A549 (cell line): ENCODE measurements around the gene RNU2-1. TPM values are rescaled to one million over a fixed set of nuclear protein-coding genes. Genes with fewer than 3 reads are reported as not detected.

Experiments
- ATAC-seq, 2 experiments: fragments of 200-7000 bp in 1 of 2; fragments of >200 bp in 1 of 2; cut with Nextera tagmentation in 1 of 2; cut with Tn5 transposase in 1 of 2; 3 replicates each; pipeline versions ENCODE4 v1.8.0 to v1.9.1; 2018 to 2020; ENCODE audit warnings: mild to moderate bottlenecking in 1 of 2, moderate library complexity in 1 of 2
- CTCF ChIA-PET: fragments of 300-600 bp; sonication (Branson Sonifier 250); formaldehyde crosslinking; extraction: SDS; loops from one replicate; lab custom pipeline; 2021; ENCODE audit warnings: antibody characterized with exemption, inconsistent platforms; lab: Yijun Ruan, JAX
- POLR2A ChIA-PET: fragments of 350-600 bp; formaldehyde crosslinking; extraction: SDS; loops from one replicate; lab custom pipeline; 2021; ENCODE audit warnings: antibody characterized with exemption, inconsistent platforms; lab: Yijun Ruan, JAX
- DNase-seq, 2 experiments: peaks; one replicate each; pipeline versions ENCODE4 v3.0.0 to v3.0.0-alpha.2; 2011 to 2016; ENCODE audit warnings: low read depth in 1 of 2, low spot score in 1 of 2
- FAIRE-seq: peaks from 2 replicates; lab custom pipeline; 2011; peaks lifted over from hg19 to GRCh38; lab: Jason Lieb, UNC
- H3K27ac ChIP-seq, 2 experiments: fragments of >200 bp; sonication (Bioruptor Twin); formaldehyde crosslinking; 3 replicates each; pipeline ENCODE4 v1.5.1; 2016 to 2017
- H3K4me1 ChIP-seq: fragments of >200 bp; sonication (Bioruptor Twin); formaldehyde crosslinking; 3 replicates; pipeline ENCODE4 v1.6.1; 2016
- H3K4me2 ChIP-seq: fragments of >200 bp; sonication (Bioruptor Twin); formaldehyde crosslinking; 3 replicates; pipeline ENCODE4 v1.6.1; 2016
- H3K4me3 ChIP-seq: fragments of >200 bp; sonication (Bioruptor Twin); formaldehyde crosslinking; 3 replicates; pipeline ENCODE4 v1.5.1; 2016
- H3K9me3 ChIP-seq: fragments of >200 bp; sonication (Bioruptor Twin); formaldehyde crosslinking; 3 replicates; pipeline ENCODE4 v1.6.1; 2016
- BHLHE40 ChIP-seq: IDR thresholded peaks from 2 replicates; pipeline ENCODE4 v1.6.1; 2012; ENCODE audit warnings: low read depth, low read length, inconsistent platforms
- CBX2 ChIP-seq: fragments of 200-600 bp; sonication (generic); IDR thresholded peaks from 2 replicates; pipeline ENCODE4 v1.6.1; 2016; ENCODE audit warnings: low read depth, mild to moderate bottlenecking, borderline replicate concordance
- CBX8 ChIP-seq: fragments of 200-600 bp; sonication (generic); IDR thresholded peaks from 2 replicates; pipeline ENCODE4 v1.6.1; 2016
- EHMT2 ChIP-seq: fragments of 200-600 bp; sonication (generic); IDR thresholded peaks from 2 replicates; pipeline ENCODE4 v1.6.1; 2016; ENCODE audit warnings: antibody characterized with exemption, low read depth, mild to moderate bottlenecking, moderate library complexity
- ESRRA ChIP-seq: fragments of 150-350 bp; IDR thresholded peaks from 2 replicates; pipeline ENCODE4 v1.6.1; 2014; ENCODE audit warnings: mild to moderate bottlenecking, low read length, borderline replicate concordance
- GATA3 ChIP-seq: IDR thresholded peaks from 2 replicates; pipeline ENCODE4 v1.6.1; 2012; ENCODE audit warnings: borderline replicate concordance
- HEYL ChIP-seq: fragments of 250-450 bp; sonication (Bioruptor Pico); IDR thresholded peaks from 2 replicates; pipeline ENCODE4 v1.8.0; 2021; ENCODE audit warnings: mild to moderate bottlenecking, moderate library complexity
- JUNB ChIP-seq: fragments of >200 bp; sonication (Bioruptor Twin); formaldehyde crosslinking; IDR thresholded peaks from 2 replicates; pipeline ENCODE4 v1.6.1; 2016
- KDM1A ChIP-seq: fragments of 200-600 bp; sonication (generic); IDR thresholded peaks from 2 replicates; pipeline ENCODE4 v1.6.1; 2016; ENCODE audit warnings: low read depth, mild to moderate bottlenecking
- MAFK ChIP-seq: fragments of 450-650 bp; IDR thresholded peaks from 2 replicates; pipeline ENCODE4 v1.6.1; 2014; ENCODE audit not compliant: partially characterized antibody
- MAZ ChIP-seq: fragments of 150-350 bp; IDR thresholded peaks from 2 replicates; pipeline ENCODE4 v1.6.1; 2014; ENCODE audit warnings: antibody characterized with exemption, low read depth, low read length, borderline replicate concordance
- NFE2L2 ChIP-seq: fragments of 150-350 bp; conservative IDR thresholded peaks from 2 replicates; pipeline ENCODE4 v1.6.1; 2014; ENCODE audit warnings: low read length
- NPAS2 ChIP-seq: fragments of 250-450 bp; sonication (Bioruptor Pico); IDR thresholded peaks from 2 replicates; pipeline ENCODE4 v1.8.0; 2022; ENCODE audit warnings: mild to moderate bottlenecking, moderate library complexity, borderline replicate concordance
- POLR2A ChIP-seq: IDR thresholded peaks from 2 replicates; pipeline ENCODE4 v1.6.1; 2012; ENCODE audit warnings: mild to moderate bottlenecking, low read length
- POLR2AphosphoS2 ChIP-seq: conservative IDR thresholded peaks from 2 replicates; pipeline ENCODE4 v1.6.1; 2012; ENCODE audit warnings: low read length, improper control_type of control experiment, inconsistent platforms
- RCOR1 ChIP-seq: fragments of 150-350 bp; IDR thresholded peaks from 2 replicates; pipeline ENCODE4 v1.6.1; 2014; ENCODE audit warnings: antibody characterized with exemption, low read length, low read depth
- RFX5 ChIP-seq: fragments of 450-650 bp; IDR thresholded peaks from 2 replicates; pipeline ENCODE4 v1.7.1; 2014; ENCODE audit warnings: antibody characterized with exemption, mild to moderate bottlenecking, moderate library complexity
- RNF2 ChIP-seq: fragments of 200-600 bp; sonication (generic); IDR thresholded peaks from 2 replicates; pipeline ENCODE4 v1.6.1; 2016; ENCODE audit warnings: low read depth, mild to moderate bottlenecking, antibody characterized with exemption, moderate library complexity, borderline replicate concordance
- SMC3 ChIP-seq: fragments of >200 bp; sonication (Bioruptor Twin); formaldehyde crosslinking; IDR thresholded peaks from 3 replicates; pipeline ENCODE4 v1.6.1; 2018; ENCODE audit warnings: inconsistent platforms
- TP53 ChIP-seq: fragments of 250-450 bp; sonication (Bioruptor Pico); IDR thresholded peaks from 2 replicates; pipeline ENCODE4 v1.5.0; 2021; ENCODE audit warnings: mild to moderate bottlenecking, moderate library complexity
- ZC3H11A ChIP-seq: fragments of 450-650 bp; IDR thresholded peaks from 2 replicates; pipeline ENCODE4 v1.6.1; 2014; ENCODE audit warnings: antibody characterized with exemption, mild to moderate bottlenecking
- ZFP36 ChIP-seq: fragments of 450-650 bp; IDR thresholded peaks from 2 replicates; pipeline ENCODE4 v1.6.1; 2014; ENCODE audit warnings: borderline replicate concordance; ENCODE audit not compliant: partially characterized antibody
- ZNF302 ChIP-seq: fragments of 250-450 bp; sonication (Bioruptor Pico); IDR thresholded peaks from 2 replicates; pipeline ENCODE4 v1.9.0; 2021; ENCODE audit warnings: inconsistent platforms, mild to moderate bottlenecking, moderate library complexity
- ZSCAN20 ChIP-seq: fragments of 250-450 bp; sonication (Bioruptor Pico); IDR thresholded peaks from 2 replicates; pipeline ENCODE4 v1.8.0; 2022; ENCODE audit warnings: mild to moderate bottlenecking, moderate library complexity
- WGBS: methylation state at CpG from one replicate; pipeline ENCODE4 v1.1.6; 2017; ENCODE audit errors: missing lambda C conversion rate; 5-methylcytosine and 5-hydroxymethylcytosine counted together
- polyA plus RNA-seq, 4 experiments: library from polyadenylated mRNA; depleted of rRNA in 3 of 4; stranded (reverse); fragments of >200 nt; fragmentation: RNase III in 1 of 4; extraction: RNeasy Plus Mini Kit Qiagen cat#74134 plus additional on column Dnase treatment in 1 of 4; gene quantifications; 2 replicates in 3 of 4; 3 replicates in 1 of 4; pipeline ENCODE4 v1.2.3, GENCODE V29; 2011 to 2017
- TF ChIP-seq, protein P1 (sequence below): IDR thresholded peaks from 2 replicates; pipeline ENCODE4 v1.6.1; 2012
- TF ChIP-seq, protein P2 (sequence below): fragments of >200 bp; sonication (Bioruptor Twin); formaldehyde crosslinking; IDR thresholded peaks from 3 replicates; pipeline ENCODE4 v1.6.1; 2016
- TF ChIP-seq, protein P3 (sequence below): IDR thresholded peaks from 2 replicates; pipeline ENCODE4 v1.6.1; 2012; ENCODE audit warnings: low read depth, borderline replicate concordance
- TF ChIP-seq, protein P4 (sequence below): fragments of >200 bp; sonication (Bioruptor Twin); formaldehyde crosslinking; IDR thresholded peaks from 2 replicates; pipeline ENCODE4 v1.6.1; 2016
- TF ChIP-seq, protein P5 (sequence below): fragments of >200 bp; sonication (Bioruptor Twin); formaldehyde crosslinking; IDR thresholded peaks from 3 replicates; pipeline ENCODE4 v1.5.1; 2016
- TF ChIP-seq, protein P6 (sequence below): IDR thresholded peaks from 2 replicates; pipeline ENCODE4 v1.6.1; 2012

RNU2-1 gene
- polyA plus RNA-seq, 2 of the 4 experiments (the other 2 are of a cell fraction), result not detected

DNA sequence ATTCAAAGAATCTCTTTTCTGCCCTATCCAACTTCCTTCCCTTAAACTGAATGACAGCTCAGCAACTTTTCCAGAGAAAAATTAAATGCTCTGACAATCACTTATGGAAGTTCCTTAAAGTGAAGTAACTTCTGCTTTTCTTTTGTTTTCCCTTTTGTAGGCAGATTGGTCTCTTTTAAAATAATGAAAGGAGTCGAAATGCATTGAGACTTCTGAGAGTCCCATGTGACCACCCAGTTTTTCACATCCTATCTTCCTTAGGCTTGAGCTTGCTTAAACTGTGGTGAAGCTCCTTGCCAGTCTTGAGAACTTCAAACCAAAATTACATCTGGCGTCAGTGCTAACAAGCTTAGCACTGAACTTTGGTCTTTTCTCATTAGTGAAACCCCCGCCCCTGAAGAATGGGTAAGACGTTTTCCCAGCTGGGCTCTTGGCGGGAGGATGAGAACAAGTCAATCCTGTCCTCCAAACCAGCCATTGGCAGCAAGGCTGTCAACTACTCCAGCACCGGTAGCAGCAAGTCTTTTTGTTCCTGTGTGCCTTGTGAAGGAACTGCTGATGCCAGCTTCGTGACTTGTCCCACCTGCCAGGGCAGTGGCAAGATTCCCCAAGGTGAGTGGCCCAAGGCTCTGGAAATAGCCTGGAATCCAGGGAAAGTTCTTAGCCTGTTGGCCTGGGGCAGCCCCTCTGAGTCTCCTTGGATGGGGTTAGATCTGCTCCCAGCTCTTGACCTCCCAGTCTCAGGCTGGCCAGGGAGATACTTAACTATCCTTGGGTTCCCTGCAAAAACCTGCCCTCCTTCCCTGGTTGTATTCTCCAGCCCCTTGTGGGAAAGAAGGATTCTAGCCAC lies 20.9 kb downstream of the RNU2-1 start:
- Histone ChIP-seq H3K4me2 (peak overlapping the region; percentile 78), H3K27ac (peak overlapping the region; percentile 75 to 84; a peak in 5 of 6 replicates), H3K9me3 (no peaks in the 10 kb centered on the region), H3K4me1 (peaks cover 14% of the 10 kb centered on the region), H3K4me3 (peak overlapping the region; percentile 51)
- FAIRE-seq, result no peak
- TF ChIP-seq, protein P1, sequence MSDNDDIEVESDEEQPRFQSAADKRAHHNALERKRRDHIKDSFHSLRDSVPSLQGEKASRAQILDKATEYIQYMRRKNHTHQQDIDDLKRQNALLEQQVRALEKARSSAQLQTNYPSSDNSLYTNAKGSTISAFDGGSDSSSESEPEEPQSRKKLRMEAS, result no peak
- peak; percentile 74 for TF ChIP-seq MAFK
- no peak for TF ChIP-seq ZFP36
- no peak for TF ChIP-seq RNF2
- no peak for TF ChIP-seq MAZ
- 93% methylated on average over 7 of the region's 7 CpGs for WGBS
- ChIA-PET CTCF (interaction anchor here (0.8 to 2.8 kb wide), 16 partner anchors 9 to 206 kb away, joined by 3 to 16 read pairs (median 4); partner anchors contain the start of gene IFI35), POLR2A (interaction anchor here (1.4 to 5.2 kb wide), 4 partner anchors 13 to 103 kb away, joined by 3 to 52 read pairs (median 12); partner anchors contain the start of gene NBR1)
- DNase-seq, result no peak
- ATAC-seq, result no peak

DNA sequence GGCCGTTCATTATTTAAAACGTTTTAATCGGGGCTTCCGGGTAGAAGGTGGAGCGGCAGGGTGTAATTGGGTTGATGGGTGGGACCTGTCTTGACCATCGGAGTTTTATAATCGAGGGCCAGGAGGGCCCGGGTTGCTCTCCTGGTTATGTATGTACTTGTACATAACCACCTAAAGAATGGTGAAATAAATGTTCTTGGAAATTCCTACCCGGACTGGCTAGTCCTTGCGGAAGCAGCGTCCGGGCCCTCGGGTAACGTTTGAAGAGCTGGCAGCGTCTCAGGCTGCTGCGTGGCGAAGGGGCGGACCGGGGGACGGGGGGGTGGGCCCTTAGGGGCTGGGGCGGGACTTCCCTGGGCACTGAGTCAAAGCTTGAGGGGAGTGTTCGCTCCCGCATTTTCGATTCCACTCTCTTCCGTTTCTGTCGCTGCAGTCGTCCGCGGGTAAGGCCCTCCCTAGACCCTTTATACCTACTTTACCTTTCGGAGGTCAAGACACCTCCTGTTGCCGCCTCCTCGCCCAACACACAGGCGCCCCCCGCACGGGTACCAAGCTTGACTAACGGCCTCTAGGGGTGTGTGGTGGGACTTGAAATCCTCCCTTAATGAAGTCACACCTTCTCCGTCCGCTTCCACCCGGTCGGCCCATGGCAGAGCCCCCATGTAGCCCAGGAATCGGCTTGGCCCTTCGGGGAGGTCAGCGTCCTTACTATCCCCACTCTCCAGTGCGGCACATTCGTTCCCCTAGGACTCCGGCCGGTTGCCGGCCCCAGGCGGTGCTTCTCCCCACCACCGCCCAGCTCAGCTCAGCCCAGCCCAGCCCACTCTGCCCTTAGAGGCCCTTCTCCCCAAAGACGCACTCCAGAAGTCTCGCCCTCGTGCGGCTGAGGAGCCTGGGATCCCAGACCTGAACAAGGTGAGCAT lies 22.0 kb downstream of the RNU2-1 start, which contains the start of gene TMEM106A:
TSS of gene TMEM106A (plus strand) at position 396 of the 923 bp plus-strand sequence. CDS start 1,167 bp downstream, outside the sequence.
- no peak for FAIRE-seq
- TF ChIP-seq POLR2AphosphoS2 (no peak), MAZ (no peak), GATA3 (no peak), BHLHE40 (no peak), ZSCAN20 (CRISPR knock-in tag) (no peak), ZC3H11A (no peak), CBX8 (no peak), SMC3 (no peak), NPAS2 (CRISPR knock-in tag) (no peak), RCOR1 (no peak), NFE2L2 (no peak), TP53 (no peak), JUNB (no peak), HEYL (CRISPR knock-in tag) (no peak), EHMT2 (no peak), RFX5 (no peak), MAFK (no peak), POLR2A (peak; percentile 47), ESRRA (no peak), CBX2 (no peak), KDM1A (no peak), ZNF302 (CRISPR knock-in tag) (no peak)
- TF ChIP-seq, protein P2, sequence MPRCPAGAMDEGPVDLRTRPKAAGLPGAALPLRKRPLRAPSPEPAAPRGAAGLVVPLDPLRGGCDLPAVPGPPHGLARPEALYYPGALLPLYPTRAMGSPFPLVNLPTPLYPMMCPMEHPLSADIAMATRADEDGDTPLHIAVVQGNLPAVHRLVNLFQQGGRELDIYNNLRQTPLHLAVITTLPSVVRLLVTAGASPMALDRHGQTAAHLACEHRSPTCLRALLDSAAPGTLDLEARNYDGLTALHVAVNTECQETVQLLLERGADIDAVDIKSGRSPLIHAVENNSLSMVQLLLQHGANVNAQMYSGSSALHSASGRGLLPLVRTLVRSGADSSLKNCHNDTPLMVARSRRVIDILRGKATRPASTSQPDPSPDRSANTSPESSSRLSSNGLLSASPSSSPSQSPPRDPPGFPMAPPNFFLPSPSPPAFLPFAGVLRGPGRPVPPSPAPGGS, result peak; percentile 51; the same call in 1 of the 3 replicates
- TF ChIP-seq, protein P3, sequence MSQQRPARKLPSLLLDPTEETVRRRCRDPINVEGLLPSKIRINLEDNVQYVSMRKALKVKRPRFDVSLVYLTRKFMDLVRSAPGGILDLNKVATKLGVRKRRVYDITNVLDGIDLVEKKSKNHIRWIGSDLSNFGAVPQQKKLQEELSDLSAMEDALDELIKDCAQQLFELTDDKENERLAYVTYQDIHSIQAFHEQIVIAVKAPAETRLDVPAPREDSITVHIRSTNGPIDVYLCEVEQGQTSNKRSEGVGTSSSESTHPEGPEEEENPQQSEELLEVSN, result no peak
- TF ChIP-seq, protein P4, sequence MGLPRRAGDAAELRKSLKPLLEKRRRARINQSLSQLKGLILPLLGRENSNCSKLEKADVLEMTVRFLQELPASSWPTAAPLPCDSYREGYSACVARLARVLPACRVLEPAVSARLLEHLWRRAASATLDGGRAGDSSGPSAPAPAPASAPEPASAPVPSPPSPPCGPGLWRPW, result no peak
- TF ChIP-seq, protein P5, sequence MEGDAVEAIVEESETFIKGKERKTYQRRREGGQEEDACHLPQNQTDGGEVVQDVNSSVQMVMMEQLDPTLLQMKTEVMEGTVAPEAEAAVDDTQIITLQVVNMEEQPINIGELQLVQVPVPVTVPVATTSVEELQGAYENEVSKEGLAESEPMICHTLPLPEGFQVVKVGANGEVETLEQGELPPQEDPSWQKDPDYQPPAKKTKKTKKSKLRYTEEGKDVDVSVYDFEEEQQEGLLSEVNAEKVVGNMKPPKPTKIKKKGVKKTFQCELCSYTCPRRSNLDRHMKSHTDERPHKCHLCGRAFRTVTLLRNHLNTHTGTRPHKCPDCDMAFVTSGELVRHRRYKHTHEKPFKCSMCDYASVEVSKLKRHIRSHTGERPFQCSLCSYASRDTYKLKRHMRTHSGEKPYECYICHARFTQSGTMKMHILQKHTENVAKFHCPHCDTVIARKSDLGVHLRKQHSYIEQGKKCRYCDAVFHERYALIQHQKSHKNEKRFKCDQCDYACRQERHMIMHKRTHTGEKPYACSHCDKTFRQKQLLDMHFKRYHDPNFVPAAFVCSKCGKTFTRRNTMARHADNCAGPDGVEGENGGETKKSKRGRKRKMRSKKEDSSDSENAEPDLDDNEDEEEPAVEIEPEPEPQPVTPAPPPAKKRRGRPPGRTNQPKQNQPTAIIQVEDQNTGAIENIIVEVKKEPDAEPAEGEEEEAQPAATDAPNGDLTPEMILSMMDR, result no peak
- TF ChIP-seq, protein P6, sequence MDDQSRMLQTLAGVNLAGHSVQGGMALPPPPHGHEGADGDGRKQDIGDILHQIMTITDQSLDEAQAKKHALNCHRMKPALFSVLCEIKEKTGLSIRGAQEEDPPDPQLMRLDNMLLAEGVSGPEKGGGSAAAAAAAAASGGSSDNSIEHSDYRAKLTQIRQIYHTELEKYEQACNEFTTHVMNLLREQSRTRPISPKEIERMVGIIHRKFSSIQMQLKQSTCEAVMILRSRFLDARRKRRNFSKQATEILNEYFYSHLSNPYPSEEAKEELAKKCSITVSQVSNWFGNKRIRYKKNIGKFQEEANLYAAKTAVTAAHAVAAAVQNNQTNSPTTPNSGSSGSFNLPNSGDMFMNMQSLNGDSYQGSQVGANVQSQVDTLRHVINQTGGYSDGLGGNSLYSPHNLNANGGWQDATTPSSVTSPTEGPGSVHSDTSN, result no peak

More for the DNA sequence above, 22.0 kb downstream of the RNU2-1 start, which contains the start of gene TMEM106A:
- ATAC-seq (peak; percentile 90 to 92), DNase-seq (peak; percentile 84 to 97)
- Histone ChIP-seq H3K27ac (peak within 1 kb of the TSS; percentile 75 to 84), H3K9me3 (no peaks in the 10 kb centered on the region), H3K4me3 (peak within 1 kb of the TSS; percentile 51), H3K4me2 (peak within 1 kb of the TSS; percentile 78), H3K4me1 (peaks cover 14% of the 10 kb centered on the region)
- 6% methylated on average over 44 of the region's 54 CpGs for WGBS
- ChIA-PET CTCF (interaction anchor here (0.6 to 2.8 kb wide), 14 partner anchors 10 to 187 kb away, joined by 3 to 16 read pairs (median 4); no protein-coding TSS in a partner anchor), POLR2A (interaction anchor here (0.6 to 5.2 kb wide), 13 partner anchors 8 to 156 kb away, joined by 3 to 52 read pairs (median 4); partner anchors contain the start of gene NBR1)
